Stimulated activated CD8-positive, alpha-beta memory T cell treated with anti-CD3 and anti-CD28 coated beads, Interleukin-4, amount 100 ng/mL, for 48 hours (primary cell): Measurements from ENCODE around the gene CT47B1.
"Not testable (repeated sequence)": the region's sequence is repeated elsewhere in the genome, so short reads cannot be mapped to it uniquely, and the experiment has no call there.

ENCODE experiments used
- DNase-seq: peaks from one replicate; pipeline ENCODE4 v3.0.0-alpha.2; 2020

Gene CT47B1

DNA sequence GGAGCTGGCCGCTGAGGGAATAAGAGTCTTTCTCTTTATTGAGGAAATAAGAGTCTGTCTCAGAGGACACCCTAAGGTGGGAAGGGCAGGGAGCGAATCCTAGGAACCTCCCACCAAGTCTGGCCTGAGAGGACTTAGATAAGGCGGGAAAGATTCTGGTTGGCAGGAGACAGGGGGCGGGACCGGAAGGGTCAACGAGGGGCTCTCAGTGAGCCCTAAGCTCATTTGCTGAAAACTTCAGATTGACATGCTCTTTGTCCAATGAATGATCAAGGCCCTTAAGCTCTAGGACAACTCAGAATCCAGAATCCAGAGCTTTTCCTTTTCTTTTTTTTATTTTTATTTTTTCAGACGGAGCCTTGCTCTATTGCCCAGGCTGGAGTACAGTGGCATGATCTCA, at the start of gene CT47B1:
TSS of gene CT47B1 (minus strand) at position 101 of the 400 bp plus-strand sequence. CDS start 196 bp downstream, outside the sequence.
- not testable (repeated sequence) for DNase-seq

GRCh38 chrX:120874678-120875557, 748 bp downstream of the CT47B1 start:
- no peak for DNase-seq

DNA sequence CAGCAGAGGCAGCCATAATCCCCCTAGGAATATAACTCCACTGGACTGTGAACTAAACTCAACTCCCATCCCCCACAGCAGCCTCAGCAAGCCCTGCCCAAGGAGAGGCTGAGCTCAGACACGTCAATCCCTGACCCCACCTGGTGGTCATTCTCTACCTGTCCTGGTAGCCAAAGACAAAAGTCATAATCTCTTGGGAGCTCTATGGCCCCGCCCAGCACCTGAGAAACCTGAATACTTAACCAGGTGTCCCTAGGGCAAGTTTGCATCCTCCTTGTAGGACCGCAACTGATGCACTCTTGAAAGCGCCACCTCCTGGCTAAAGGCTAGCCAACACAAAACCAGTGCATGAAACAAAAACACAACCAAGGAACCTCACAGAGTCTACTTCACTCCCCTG, 18.4 kb downstream of the CT47B1 start:
- DNase-seq = no peak

DNA sequence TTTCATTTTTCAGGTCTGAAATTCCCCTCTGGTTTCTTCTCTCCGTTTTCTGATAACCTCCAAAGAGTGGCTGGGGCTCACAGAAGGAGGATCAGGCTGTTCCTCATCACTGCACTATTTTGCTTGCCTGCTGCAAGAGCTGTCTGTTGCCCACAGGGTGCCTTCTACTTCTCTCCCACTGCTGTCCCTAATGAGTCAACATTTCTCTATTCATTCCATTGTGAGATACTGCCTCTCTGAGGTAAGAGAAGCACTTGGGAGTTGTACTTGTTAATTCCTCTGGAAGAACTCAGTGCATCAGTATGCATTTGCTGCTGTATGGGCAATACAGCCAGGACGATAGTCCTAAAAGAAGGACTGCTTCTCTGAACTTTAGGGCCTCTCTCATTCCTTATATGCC, 34.8 kb downstream of the CT47B1 start:
- no peak for DNase-seq

GRCh38 chrX:120839491-120839890, 36.2 kb downstream of the CT47B1 start:
- DNase-seq = no peak

DNA sequence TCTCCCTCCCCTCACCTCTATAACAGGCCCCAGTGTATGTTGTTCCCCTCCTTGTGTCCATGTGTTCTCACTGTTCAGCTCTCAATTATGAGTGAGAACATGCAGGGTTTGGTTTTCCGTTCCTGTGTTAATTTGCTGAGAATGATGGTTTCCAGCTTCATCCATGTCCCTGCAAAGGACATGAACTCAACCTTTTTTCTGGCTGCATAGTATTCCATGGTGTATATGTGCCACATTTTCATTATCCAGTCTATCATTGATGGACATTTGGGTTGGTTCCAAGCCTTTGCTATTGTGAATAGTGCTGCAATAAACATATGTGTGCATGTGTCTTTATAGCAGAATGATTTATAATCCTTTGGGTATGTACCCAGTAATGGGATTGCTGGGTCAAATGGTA, 48.5 kb downstream of the CT47B1 start:
- not testable (repeated sequence) for DNase-seq

- no peak for DNase-seq
Measured at GRCh38 chrX:120825146-120825545, 50.5 kb downstream of the CT47B1 start.

DNA sequence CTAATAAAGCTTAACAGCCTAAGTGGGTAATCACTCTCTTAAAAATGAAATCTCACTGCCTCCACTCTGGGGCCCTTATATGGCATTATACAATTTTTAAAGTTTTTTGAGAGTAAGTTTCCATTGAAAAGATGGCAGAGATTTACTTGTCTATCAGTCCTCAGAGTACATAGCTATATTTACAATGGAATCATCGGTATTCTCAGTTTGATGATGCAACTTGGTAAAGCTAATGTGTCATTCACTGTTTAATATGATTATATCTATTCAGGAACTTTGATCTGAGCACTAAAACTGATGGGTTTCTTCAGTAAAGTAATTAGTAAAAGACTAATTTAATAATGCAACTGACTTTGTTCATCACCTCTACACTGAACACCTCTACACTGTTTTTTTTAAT, 51.6 kb downstream of the CT47B1 start:
- DNase-seq = no peak

- no peak for DNase-seq
Measured at GRCh38 chrX:120823556-120823955, 52.1 kb downstream of the CT47B1 start.
